Natural killer cell (primary cell): ENCODE data around the gene C11orf71. TPM values are rescaled to one million over a fixed set of nuclear protein-coding genes. Genes with fewer than 3 reads are reported as not detected.

Source experiments
- ATAC-seq, 3 donors: fragments of 150-1000 bp in 2 of 3; fragments of 200-7000 bp in 1 of 3; cut with Tn5 transposase; 1 replicate in 1 of 3; 2 replicates in 2 of 3; pipeline ENCODE4 v1.10.0; 2021; ENCODE audit warnings: mild to moderate bottlenecking in 2 of 3, moderate library complexity in 2 of 3
- DNase-seq, 2 donors: peaks; one replicate each; pipeline versions ENCODE4 v3.0.0 to v3.0.0-alpha.2; 2013 to 2021; ENCODE audit warnings: mixed read lengths in 1 of 2
- H3K27ac ChIP-seq: one replicate; pipeline ENCODE4 v1.5.1; 2013; ENCODE audit warnings: mild to moderate bottlenecking, low read length
- H3K27me3 ChIP-seq: one replicate; pipeline ENCODE4 v1.6.1; 2013; ENCODE audit warnings: low read length; ENCODE audit not compliant: control insufficient read depth, insufficient read depth
- H3K36me3 ChIP-seq: one replicate; pipeline ENCODE4 v1.6.1; 2013; ENCODE audit warnings: low read length; ENCODE audit not compliant: control insufficient read depth, insufficient read depth
- H3K4me1 ChIP-seq: one replicate; pipeline ENCODE4 v1.6.1; 2013; ENCODE audit warnings: low read length; ENCODE audit not compliant: control insufficient read depth, insufficient read depth
- H3K4me3 ChIP-seq: one replicate; pipeline ENCODE4 v1.5.1; 2013; ENCODE audit warnings: low read length
- H3K9me3 ChIP-seq: one replicate; pipeline ENCODE4 v1.6.1; 2013; ENCODE audit warnings: low read length; ENCODE audit not compliant: control insufficient read depth, insufficient read depth
- H3K27ac Mint-ChIP-seq, 2 donors: one replicate each; pipeline ENCODE4 v1.8.0; 2022; ENCODE audit warnings: mild to moderate bottlenecking in 2 of 2, mixed read lengths in 2 of 2, moderate library complexity in 1 of 2
- H3K27me3 Mint-ChIP-seq, 2 donors: one replicate each; pipeline ENCODE4 v1.8.0; 2022; ENCODE audit warnings: low read depth in 2 of 2, mixed read lengths in 2 of 2
- H3K36me3 Mint-ChIP-seq: one replicate; pipeline ENCODE4 v1.8.0; 2022; ENCODE audit warnings: mixed read lengths
- H3K4me1 Mint-ChIP-seq, 2 donors: one replicate each; pipeline ENCODE4 v1.8.0; 2022; ENCODE audit warnings: mixed read lengths in 2 of 2
- H3K4me3 Mint-ChIP-seq: one replicate; pipeline ENCODE4 v1.8.0; 2022; ENCODE audit warnings: mild to moderate bottlenecking, moderate library complexity, mixed read lengths
- H3K9me3 Mint-ChIP-seq, 2 donors: one replicate each; pipeline ENCODE4 v1.8.0; 2022; ENCODE audit warnings: mixed read lengths in 2 of 2
- CTCF ChIP-seq: fragments of 200-600 bp; IDR thresholded peaks from one replicate; pipeline ENCODE4 v1.8.0; 2022; ENCODE audit warnings: antibody characterized with exemption
- WGBS: methylation state at CpG from one replicate; pipeline ENCODE4 v1.1.7; 2013; ENCODE audit warnings: missing lambda C conversion rate; ENCODE audit not compliant: insufficient coverage; 5-methylcytosine and 5-hydroxymethylcytosine counted together
- intact Hi-C: fragments of 100-400 bp; cut with micrococcal nuclease; formaldehyde crosslinking; loops from one replicate; pipeline ENCODE4 v1.14.2; 2022
- total RNA-seq, 4 donors: library from RNA; stranded (reverse); fragments of 120-200 nt in 1 of 4; gene quantifications; one replicate each; pipeline versions ENCODE4 v1.2.3 to v1.2.4, GENCODE V29; 2013 to 2022

The C11orf71 gene
- total RNA-seq, 3 donors from 2014 or later (not counting 1 experiment from before 2014, with no cell fraction given) = 11.3 to 13.1 (median 11.5) TPM

GRCh38 chr11:114386131-114386530 is 14.2 kb downstream of the C11orf71 start:
- Mint-ChIP-seq H3K4me1 (no peaks in the 10 kb centered on the region), H3K9me3 (no peaks in the 10 kb centered on the region), H3K27ac (no peak overlapping the region), H3K4me3 (no peak overlapping the region), H3K36me3 (peaks cover 6% of the 10 kb centered on the region), H3K27me3 (peaks cover 7 to 19% of the 10 kb centered on the region in 2 donors)
- Histone ChIP-seq H3K9me3 (no peaks in the 10 kb centered on the region), H3K36me3 (no peaks in the 10 kb centered on the region), H3K27ac (no peak overlapping the region), H3K27me3 (no peaks in the 10 kb centered on the region), H3K4me1 (no peaks in the 10 kb centered on the region), H3K4me3 (no peak overlapping the region)
- intact Hi-C loops = no loop called here
- ATAC-seq (no peak), DNase-seq (no peak)
- TF ChIP-seq CTCF = no peak
- WGBS = 83% methylated on average over 2 of the region's 2 CpGs

DNA sequence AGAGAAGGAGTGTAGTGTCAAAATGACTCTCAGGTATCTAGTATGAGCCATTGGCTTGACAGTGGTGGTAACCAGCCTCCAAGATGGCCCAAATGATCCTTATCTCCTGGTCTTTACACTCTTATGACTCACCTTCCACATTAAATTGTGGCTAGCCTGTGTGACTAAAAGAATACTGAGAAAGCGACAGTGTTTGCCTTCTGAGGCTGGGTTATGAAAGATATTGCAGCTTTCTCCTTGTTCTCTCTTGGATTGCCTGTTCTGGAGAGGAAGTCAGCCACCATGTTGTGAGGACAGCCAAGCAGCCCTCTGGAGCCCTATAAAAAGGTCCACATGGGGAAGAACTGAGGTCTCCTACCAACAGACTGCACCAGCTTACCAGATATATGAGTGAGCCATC is 15.8 kb downstream of the C11orf71 start:
- H3K4me1 Mint-ChIP-seq = no peaks in the 10 kb centered on the region
- peaks cover 6% of the 10 kb centered on the region for H3K36me3 Mint-ChIP-seq
- no peak overlapping the region for H3K4me3 Mint-ChIP-seq
- TF ChIP-seq CTCF = no peak
- no peak overlapping the region for H3K4me3 ChIP-seq
- ATAC-seq = no peak
- H3K27me3 ChIP-seq = no peaks in the 10 kb centered on the region
- no peaks in the 10 kb centered on the region for H3K9me3 Mint-ChIP-seq
- no peak for DNase-seq
- H3K27ac Mint-ChIP-seq = no peak overlapping the region
- H3K4me1 ChIP-seq = no peaks in the 10 kb centered on the region
- 82% methylated on average over 1 of the region's 1 CpG for WGBS
- peaks cover 7 to 33% of the 10 kb centered on the region in 2 donors for H3K27me3 Mint-ChIP-seq
- intact Hi-C loops = no loop called here
- H3K9me3 ChIP-seq = no peaks in the 10 kb centered on the region
- H3K27ac ChIP-seq = no peak overlapping the region
- no peaks in the 10 kb centered on the region for H3K36me3 ChIP-seq

DNA sequence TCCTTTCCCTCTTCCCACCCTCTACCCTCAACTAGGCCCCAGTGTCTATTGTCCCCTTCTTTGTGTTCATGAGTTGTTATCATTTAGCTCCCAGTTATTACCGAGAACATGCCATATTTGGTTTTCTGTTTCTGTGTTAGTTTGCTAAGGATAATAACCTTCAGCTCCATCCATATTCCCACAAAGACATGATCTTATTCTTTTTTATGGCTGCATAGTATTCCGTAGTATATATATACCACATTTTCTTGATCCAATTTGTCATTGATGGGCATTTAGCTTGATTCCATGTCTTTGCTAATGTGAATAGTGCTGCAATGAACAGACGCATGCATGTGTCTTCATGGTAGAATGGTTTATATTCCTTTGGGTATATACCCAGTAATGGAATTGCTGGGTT is 17.8 kb downstream of the C11orf71 start:
- DNase-seq (no peak), ATAC-seq (no peak)
- intact Hi-C loops = no loop called here
- Histone ChIP-seq H3K4me3 (no peak overlapping the region), H3K27ac (no peak overlapping the region), H3K36me3 (no peaks in the 10 kb centered on the region), H3K4me1 (no peaks in the 10 kb centered on the region), H3K27me3 (no peaks in the 10 kb centered on the region), H3K9me3 (no peaks in the 10 kb centered on the region)
- 43% methylated on average over 1 of the region's 3 CpGs for WGBS
- H3K4me1 Mint-ChIP-seq = no peaks in the 10 kb centered on the region
- H3K27ac Mint-ChIP-seq = no peak overlapping the region
- TF ChIP-seq CTCF = no peak
- H3K9me3 Mint-ChIP-seq = no peaks in the 10 kb centered on the region
- H3K27me3 Mint-ChIP-seq = peaks cover 10 to 35% of the 10 kb centered on the region in 2 donors
- peaks cover 6% of the 10 kb centered on the region for H3K36me3 Mint-ChIP-seq
- no peak overlapping the region for H3K4me3 Mint-ChIP-seq

- no peaks in the 10 kb centered on the region for H3K27me3 ChIP-seq
- no peaks in the 10 kb centered on the region for H3K4me1 Mint-ChIP-seq
- H3K36me3 Mint-ChIP-seq = peaks cover 6% of the 10 kb centered on the region
- intact Hi-C loops = no loop called here
- H3K4me3 ChIP-seq = no peak overlapping the region
- H3K4me1 ChIP-seq = no peaks in the 10 kb centered on the region
- no peaks in the 10 kb centered on the region for H3K9me3 ChIP-seq
- 84% methylated on average over 5 of the region's 5 CpGs for WGBS
- no peaks in the 10 kb centered on the region for H3K36me3 ChIP-seq
- TF ChIP-seq CTCF = no peak
- H3K4me3 Mint-ChIP-seq = no peak overlapping the region
- no peaks in the 10 kb centered on the region for H3K9me3 Mint-ChIP-seq
- ATAC-seq = no peak
- peaks cover 15 to 54% of the 10 kb centered on the region in 2 donors for H3K27me3 Mint-ChIP-seq
- no peak overlapping the region for H3K27ac Mint-ChIP-seq
- no peak for DNase-seq
- H3K27ac ChIP-seq = no peak overlapping the region
These were observed 20.8 kb downstream of the C11orf71 start for GRCh38 chr11:114379394-114380069.
